Dermis blood vessel endothelial cell (primary cell): ENCODE data around the gene IP6K3. TPM values are rescaled to one million over a fixed set of nuclear protein-coding genes. Genes with fewer than 3 reads are reported as not detected.

Experiments used
- DNase-seq: peaks from one replicate; pipeline ENCODE4 v3.0.0; 2010
- total RNA-seq: library from RNA; depleted of rRNA; stranded (reverse); fragments of >200 nt; gene quantifications from 2 replicates; pipeline ENCODE4 v1.2.3, GENCODE V29; 2014

IP6K3 gene
- total RNA-seq, 1 donor from 2014 or later = under 0.01 TPM

GRCh38 chr6:33740204-33740608 lies 6.5 kb downstream of the IP6K3 start:
- no peak for DNase-seq

GRCh38 chr6:33739571-33739970 lies 7.1 kb downstream of the IP6K3 start:
- no peak for DNase-seq

- DNase-seq = no peak
Observed at GRCh38 chr6:33738879-33739278, 7.8 kb downstream of the IP6K3 start.

GRCh38 chr6:33738153-33738552 lies 8.6 kb downstream of the IP6K3 start:
- no peak for DNase-seq

- no peak for DNase-seq
Observed at GRCh38 chr6:33737267-33738026, 9.3 kb downstream of the IP6K3 start.

- no peak for DNase-seq
Observed at GRCh38 chr6:33735216-33735615, 11.5 kb downstream of the IP6K3 start.

GRCh38 chr6:33733709-33734007 lies 13.0 kb downstream of the IP6K3 start:
- no peak for DNase-seq

- DNase-seq = no peak
Observed at GRCh38 chr6:33732817-33733708, 13.6 kb downstream of the IP6K3 start.

GRCh38 chr6:33732385-33732784 lies 14.3 kb downstream of the IP6K3 start:
- DNase-seq = no peak

- DNase-seq = no peak
Observed at GRCh38 chr6:33731751-33732282, 14.9 kb downstream of the IP6K3 start.

- DNase-seq = no peak
Observed at GRCh38 chr6:33731035-33731434, 15.7 kb downstream of the IP6K3 start.

- DNase-seq = no peak
Observed at GRCh38 chr6:33730611-33731010, 16.1 kb downstream of the IP6K3 start.

GRCh38 chr6:33729059-33729458 lies 17.6 kb downstream of the IP6K3 start:
- no peak for DNase-seq

GRCh38 chr6:33728438-33728837 lies 18.3 kb downstream of the IP6K3 start:
- DNase-seq = no peak

GRCh38 chr6:33727932-33728331 lies 18.8 kb downstream of the IP6K3 start:
- DNase-seq = no peak

- DNase-seq = no peak
Observed at GRCh38 chr6:33727126-33727525, 19.6 kb downstream of the IP6K3 start.

- no peak for DNase-seq
Observed at GRCh38 chr6:33726696-33727095, 20.0 kb downstream of the IP6K3 start.

- DNase-seq = no peak
Observed at GRCh38 chr6:33725891-33726673, 20.6 kb downstream of the IP6K3 start.

GRCh38 chr6:33725222-33725621 lies 21.5 kb downstream of the IP6K3 start:
- no peak for DNase-seq

GRCh38 chr6:33724102-33725023 lies 22.3 kb downstream of the IP6K3 start:
- no peak for DNase-seq

GRCh38 chr6:33723371-33724085 lies 23.2 kb downstream of the IP6K3 start:
- DNase-seq = no peak
